M059J (cell line): ENCODE results near the gene BACH2. TPM values are rescaled to one million over a fixed set of nuclear protein-coding genes. Genes with fewer than 3 reads are reported as not detected.

Source experiments
- DNase-seq: peaks from one replicate; pipeline ENCODE4 v3.0.0-alpha.2; 2012; ENCODE audit warnings: low read depth
- total RNA-seq: library from RNA; depleted of rRNA; stranded (reverse); fragments of >200 nt; shearing (Covaris generic); gene quantifications from 2 replicates; pipeline ENCODE4 v1.2.3, GENCODE V29; 2014

Gene BACH2
- total RNA-seq, 1 experiment from 2014 or later, result 0.17 TPM

DNA sequence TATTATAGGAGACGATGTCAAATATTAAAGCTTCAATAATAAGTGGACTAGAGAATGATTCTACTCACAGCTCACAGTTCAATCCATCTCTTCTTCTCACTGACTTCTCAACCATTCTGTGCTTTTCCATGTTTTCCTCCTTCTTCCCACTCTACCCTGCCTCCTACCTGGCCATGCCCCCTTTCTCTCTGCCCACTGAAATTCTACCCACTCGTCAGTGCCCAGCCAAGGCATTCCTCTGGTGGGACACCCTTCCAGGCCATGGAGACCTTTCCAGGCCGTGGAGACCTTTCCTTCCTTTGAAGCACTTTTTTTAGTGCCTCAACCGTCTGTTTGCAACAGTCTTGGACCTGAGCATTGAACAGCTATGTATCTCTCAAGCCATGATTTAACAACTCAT is 18.5 kb downstream of the BACH2 start:
- no peak for DNase-seq

DNA sequence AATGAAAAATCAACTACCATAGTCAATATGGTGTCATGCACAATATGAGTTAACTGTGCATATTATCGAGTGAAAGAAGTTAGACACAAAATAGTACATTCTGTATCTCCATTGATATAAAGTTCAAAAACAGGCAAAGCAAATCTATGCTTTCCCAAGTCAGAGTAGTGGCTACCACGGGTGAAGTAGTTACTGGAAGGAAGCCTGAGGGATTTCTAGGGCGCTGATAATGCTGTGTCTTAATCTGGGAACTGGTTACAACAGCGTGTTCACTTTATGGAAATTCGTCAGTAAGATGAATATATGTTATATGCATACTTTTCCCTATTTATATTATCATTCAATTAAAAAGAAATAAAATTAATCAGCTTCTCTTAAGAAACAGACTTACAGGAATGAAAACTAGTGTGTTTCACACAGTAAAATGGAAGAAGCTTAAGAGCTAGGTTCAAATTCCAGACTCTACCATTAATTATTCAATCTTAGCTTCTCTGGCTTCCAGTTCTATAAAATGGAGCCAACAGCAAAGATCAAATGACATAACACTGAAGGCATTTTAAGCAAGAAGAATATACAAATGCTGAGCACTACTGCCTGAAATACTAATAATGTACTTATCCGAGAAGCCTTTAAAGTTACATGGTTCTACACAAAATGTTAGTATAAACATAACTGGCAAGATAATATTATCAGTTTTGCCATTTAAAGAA is 19.2 kb downstream of the BACH2 start:
- no peak for DNase-seq

DNA sequence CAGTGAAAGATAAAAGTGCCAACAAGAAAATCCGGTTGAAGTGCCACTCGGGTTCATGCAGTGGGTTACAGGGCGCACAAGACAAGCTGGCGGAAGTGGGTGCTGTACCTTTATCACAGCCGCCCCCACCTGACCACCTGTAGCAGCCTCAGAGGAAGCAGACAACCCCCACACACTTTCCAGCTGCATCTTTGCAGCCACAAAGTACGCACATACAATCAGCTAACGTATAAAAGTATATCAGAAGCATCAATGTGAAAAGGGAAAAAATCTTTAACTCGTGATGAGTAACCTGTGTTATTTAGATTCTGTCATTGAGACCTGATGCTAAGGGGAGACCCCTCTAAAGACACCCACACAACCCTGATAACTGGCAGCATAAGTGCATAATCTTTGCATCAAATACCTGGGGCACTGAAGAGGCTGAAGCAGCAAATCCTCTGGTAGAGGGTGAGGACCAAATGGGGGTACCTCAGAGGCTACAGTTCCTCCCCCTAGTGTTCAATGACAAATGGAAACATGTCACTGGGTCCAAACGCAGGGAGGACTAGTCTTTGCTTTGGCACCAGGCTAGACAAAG is 22.1 kb downstream of the BACH2 start:
- no peak for DNase-seq

DNA sequence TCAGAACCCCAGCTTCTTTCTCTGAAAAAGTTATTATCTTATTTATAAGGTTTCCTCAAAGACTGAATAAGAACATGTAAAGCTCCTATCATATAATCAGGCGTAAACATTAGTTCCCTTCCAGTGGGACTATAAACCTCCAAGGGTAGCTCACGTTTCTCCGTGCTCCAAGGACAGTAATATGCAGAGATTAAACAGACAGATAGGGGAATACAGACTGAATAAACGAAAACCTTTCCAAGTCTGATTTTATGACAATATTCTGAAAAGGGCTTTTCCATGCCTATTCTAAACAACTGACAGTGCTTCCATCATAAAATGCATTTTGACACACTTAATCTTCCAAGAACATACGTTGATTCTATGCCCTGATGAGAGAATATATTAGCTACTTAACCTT is 22.8 kb downstream of the BACH2 start:
- no peak for DNase-seq

DNA sequence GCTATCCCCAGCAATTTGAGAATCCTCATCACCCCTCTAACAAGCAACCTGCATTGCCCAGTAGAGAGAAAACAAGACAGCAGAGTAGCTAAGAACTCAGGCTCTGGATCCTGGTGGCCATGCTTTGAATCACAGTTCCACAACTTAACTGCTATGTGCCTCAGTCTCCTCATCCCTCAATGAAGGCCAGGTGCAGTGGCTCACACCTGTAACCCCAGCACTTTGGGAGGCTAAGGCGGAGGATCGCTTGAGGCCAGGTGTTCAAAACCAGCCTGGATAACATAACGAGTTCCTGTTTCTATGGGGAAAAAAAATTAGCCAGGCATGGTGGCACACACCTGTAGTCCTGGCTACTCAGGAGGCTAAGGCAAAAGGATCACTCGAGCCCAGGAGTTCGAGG is 23.7 kb downstream of the BACH2 start:
- no peak for DNase-seq

DNA sequence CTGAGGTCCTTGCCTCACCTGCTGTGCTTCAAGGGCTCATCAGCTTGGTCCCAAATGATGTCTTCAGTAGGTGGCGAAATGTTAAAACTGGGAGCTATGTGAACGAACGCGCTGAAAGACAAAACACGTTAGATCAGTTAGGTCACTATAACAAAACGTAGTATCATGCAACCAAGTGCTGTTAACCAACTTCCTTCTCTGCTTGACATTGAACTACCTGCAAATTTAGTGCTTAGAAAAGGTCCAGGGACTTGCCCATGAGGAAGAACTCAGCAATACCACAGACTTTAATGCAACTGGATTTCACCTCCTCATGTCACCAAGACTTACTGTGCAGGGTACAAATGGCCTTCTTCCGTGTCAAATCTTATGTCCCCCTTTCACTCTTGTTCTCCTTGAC is 24.8 kb downstream of the BACH2 start:
- no peak for DNase-seq

DNA sequence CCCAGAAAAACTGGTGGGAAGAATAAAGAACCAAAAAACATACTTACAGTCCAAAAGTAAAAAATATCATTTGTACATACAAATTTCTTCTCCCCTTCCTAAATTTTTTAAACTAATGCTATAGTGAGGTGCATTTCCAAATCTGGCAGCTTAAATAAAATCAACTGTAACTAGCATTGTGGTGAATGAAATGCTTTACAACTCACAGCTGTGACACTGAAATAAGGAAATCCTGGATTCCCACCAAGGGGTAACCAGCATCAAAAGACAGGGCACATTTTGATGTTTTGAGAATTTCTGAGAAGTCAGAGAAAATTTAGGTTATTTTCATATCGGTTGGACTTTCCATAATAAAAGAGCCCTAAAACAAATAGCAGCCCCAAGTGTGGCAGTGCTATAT is 27.3 kb downstream of the BACH2 start:
- DNase-seq, result no peak

DNA sequence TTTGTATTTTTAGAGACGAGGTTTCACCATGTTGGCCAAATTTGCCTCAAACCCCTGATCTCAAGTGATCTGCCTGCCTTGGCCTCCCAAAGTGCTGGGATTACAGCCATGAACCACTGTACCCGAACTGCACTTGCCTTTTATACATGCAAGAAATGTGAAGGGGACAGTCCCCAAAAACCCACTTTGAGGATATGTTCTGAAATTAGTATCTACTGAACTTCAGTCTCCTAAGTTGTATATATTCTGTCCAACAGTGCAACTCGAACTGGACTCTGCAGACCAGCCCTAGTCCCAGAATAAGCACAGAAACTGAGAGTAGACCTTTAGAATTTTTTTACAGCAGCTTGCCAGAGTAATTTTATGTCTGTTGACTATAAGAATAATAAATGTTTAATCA is 28.5 kb downstream of the BACH2 start:
- DNase-seq, result no peak

DNA sequence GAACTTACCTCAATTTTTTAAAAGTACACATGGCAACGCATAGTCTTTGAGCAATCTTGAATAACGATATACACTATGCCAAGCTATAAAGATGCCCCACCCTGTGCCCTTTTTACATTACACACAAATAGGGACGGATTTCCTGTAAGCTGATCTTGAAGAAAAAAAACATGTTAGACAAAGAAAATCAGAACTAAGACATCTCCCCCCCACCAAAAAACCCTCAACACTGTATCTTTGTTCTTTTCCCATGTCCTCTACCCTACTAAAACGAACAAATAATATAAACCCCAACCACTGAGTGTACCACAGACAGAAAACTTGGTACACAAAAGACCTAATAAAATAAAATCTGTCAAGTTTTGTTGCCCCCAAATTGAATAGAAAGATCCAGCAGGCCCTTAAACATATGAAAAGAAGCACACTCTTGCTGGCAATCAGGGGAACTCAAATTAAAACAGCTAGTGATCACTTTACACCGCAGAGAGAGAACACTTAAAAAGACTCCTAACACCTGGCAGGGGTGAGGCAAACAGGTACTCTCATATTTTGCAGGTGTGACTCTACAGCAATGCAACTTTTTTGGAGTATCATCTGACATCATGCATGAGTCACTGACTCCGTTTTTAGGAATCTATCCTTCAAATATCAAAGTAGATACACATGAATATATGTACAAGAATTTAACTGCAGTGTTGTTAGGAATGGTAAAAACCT is 29.6 kb downstream of the BACH2 start:
- no peak for DNase-seq

DNA sequence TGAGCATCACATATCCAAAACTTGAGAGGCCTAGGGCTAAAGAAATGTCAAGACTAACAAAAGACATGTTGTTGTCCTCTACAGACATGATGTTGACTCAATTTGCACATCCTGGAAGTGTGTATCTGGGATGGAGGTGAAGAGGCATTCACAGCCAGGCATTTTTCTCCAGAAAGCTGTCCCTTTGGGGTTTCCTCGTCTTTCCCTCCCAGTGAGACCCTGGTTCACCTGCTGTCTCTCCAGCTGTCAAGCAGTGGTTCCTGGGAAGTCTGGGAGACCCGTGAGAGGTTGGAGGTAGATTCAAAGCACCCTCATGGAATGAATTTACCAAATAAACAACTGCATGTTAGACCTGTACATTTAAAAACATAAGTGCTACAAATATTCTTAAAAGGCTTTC is 32.1 kb downstream of the BACH2 start:
- DNase-seq, result no peak

DNA sequence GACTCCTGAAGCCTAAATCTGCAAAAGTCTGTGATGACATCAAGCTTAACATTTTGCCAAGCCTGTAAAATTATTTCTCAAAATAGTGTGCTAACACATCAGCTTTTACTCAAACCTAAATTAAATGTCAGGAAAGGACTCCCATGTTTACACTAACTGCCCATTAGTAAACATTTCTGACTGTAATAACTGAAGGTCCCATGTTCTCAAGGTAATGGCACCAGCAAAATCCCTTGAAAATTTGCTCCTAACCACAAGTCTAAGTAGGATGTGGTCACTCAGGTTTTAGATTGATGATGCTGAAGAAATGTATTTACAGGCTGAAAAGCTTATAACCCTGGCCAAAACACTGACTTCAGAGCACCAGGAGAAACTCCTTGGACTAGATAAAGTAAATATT is 33.0 kb downstream of the BACH2 start:
- DNase-seq, result peak; percentile 66

DNA sequence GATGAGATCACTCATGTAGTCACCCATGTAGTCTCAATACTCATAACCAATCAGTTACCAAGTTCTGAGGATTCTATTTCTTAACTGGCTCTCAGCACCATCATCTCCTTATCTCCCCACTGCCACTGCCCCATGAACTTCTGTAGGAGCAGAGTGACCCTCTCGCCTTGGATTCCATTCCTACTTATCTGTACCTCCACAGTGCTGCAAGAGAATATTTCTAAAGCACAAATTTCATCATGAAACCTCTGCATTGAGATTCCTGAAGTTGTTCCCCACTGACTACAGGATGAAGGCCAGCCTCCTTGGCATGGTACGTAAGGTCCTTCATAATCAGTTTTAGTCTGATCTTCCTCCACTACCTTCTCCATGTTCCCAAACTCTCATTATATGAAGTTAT is 34.8 kb downstream of the BACH2 start:
- no peak for DNase-seq

DNA sequence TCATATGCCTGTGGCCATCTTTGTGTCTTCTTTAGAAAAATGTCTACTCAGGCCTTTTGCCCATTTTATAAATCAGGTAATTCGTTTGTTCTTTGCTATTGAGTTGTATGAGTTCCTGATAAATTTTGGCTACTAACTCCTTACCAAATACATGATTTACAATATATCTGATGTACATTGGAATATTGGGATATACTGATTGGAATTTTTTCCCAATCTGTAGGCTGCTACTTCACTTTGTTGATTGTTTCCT is 39.2 kb downstream of the BACH2 start:
- no peak for DNase-seq

DNA sequence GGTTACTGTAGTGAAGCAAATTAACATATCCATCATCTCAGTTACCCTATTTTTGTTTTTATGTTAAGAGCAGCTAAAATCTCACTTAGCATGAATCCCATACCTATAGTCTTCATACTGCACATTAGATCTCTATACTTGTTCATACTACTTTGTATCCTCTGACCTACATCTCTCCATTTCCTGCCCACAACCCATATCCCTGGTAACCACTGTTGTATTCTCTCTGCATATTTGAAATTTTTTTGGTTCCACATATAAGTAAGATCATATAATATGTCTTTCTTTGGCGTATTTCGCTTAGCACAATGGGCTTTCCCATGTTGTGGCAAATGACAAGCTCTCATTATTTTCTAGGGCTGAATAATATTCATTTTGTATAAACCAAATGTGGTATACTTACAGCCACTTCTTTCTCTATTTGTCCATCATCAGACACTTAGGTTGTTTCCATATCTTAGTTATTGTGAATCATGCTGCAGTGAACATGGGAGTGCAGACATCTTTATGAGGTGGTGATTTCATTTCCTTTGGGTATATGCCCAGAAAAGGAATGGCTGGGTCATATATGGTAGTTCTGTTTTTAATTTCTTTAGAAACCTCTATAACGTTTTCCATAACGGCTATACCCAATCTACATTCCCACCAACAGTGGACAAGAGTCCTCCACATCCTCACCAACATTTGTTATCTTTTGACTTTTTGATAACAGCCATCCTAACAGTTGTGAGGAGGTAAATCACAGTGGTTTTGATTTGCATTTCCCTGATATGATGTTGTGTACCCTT is 39.8 kb downstream of the BACH2 start:
- DNase-seq, result peak; percentile 38

DNA sequence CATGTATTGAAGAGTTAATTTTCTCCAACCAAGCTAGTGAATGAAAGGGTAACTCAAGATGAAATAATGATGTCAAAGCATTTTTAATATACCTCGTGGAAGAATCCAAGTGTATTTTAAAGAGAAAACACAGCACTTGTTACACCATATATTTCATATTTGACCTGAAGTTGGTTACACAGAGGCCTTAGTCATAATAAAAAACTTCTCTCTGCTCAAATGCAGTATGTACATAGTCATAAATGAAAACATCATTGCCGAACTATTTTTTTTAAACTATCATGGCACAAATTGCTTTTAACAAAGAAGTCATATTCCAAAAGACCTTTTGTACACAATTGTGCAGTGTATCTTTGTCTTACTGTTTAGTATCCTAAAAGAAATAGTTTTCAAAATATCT is 43.0 kb downstream of the BACH2 start:
- no peak for DNase-seq

DNA sequence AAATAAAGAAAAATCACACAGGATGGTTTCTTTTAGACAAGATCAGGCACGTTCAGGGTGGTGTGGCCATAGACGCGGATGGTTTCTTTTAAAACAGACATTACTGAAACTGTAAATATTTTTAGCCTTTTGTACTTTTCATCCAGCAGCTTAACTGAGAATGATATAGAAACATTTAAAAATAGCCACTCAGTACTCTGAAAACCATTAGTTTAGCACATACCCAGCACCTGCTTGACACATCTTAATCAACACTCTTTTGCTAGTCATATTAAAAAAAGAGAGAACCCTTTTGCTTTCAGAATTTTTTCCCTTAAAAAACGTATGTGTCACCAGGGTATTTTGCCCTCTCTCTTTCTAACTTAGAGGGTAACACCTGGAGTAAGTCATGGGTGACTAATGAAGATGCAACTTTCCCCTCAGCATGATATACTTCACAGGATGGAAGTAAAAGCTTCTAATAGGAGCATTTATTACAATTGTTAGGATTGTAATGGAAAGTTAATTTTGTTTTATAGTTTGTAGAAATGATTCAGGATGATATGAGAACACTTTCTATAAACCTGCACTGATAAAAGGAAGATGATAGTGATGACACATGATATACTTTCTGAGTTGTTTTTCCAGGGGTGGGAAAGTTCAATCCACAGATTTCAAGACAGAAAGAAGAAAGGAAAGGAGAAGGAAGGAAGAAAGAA is 45.2 kb downstream of the BACH2 start:
- no peak for DNase-seq

DNA sequence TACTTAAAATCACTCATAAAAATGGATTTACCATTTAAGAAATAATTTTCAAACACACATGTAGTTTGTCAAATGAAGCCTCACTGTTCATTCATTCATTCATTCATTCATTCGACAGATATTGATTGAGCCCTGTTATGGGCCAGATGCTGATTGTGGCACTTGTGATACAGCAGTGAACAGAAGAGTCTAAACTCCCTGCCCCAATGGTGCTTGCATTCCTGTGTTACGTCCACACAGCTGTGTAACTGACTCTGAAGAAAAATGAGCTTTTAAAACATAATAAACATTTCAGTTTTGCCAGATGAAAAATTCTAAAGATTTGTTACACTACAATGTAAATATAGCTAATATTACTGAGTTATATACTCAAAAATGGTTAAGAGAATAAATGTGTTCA is 46.2 kb downstream of the BACH2 start:
- no peak for DNase-seq

DNA sequence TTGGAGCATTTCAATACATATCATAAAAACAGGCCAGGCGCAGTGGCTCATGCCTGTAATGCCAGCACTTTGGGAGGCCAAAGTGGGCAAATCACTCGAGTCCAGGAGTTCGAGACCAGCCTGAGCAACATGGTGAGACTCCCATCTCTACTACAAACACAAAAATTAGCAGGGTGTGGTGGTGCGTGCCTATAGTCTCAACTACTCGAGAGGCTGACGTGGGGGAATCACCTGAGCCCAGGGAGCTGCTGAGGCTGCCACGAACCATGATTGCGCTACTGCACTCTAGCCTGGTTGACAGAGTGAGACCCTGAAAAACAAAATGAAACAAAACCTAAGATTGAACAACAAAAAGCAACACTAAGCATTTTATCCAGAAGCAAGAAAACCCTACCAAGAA is 47.2 kb downstream of the BACH2 start:
- no peak for DNase-seq

DNA sequence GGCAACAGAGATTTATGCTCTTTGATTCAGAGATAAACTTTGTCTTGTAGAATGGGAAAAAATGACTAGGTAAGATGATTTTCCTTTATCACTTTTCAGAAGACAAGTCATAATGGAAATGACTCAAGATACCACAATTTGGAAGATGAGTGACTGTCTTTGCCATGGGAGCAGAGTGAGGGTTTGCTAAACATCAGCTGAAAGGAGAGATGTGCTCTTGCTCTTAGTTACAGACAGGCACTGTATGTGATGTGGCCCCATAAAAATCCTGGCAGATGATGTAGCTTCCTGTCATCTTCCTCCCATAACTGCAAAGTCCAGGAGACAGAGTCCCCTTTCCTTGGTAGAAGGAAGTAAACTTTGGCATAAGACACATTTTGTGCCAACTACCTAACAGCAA is 47.6 kb downstream of the BACH2 start:
- peak; percentile 18 for DNase-seq

DNA sequence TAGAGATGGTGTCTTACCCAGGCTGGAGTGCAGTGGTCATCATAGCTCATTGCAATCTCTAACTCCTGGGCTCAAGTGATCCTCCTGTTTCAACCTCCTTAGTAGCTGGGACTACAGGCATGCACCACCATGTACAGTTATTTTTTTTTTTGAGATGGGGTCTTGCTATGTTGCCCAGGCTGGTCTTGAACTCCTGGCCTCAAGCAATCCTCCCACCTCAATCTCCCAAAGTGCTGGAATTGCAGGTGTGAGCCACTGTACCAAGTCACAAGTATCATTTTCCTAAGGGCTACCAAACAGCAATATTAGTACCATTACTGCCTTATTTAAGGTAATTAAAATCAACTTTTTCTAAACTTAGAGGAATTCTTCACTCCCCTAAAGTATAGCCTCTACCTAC is 49.4 kb downstream of the BACH2 start:
- no peak for DNase-seq

DNA sequence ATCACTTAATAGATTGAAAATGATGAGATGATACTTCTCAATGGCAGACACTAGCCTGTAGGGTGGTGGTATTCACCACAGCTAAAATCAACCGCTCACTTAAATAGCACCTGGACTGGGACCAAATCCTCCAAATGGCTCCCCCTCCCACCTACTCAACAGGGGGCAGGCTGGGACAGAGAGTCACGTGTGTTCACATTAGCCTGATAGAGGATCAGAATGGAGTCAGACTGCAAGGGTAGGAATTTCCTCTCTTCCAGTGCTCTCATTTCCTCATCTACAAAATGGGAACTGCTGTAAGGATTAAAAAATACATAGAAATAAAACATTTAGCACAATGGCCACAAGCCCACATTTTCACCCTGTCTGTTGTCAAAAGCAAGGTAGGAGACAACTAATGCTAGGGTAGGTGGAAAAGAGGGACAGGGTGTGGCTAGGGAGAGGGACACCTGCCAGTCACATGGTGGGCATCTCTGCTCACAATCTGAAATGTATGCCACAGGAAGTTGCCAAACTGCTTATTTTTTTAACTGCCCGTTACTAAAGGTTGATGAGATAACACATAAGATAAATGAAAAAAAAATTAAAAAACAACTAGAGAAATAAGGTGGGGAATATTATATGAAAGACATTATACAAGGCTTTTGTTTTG is 55.3 kb downstream of the BACH2 start:
- DNase-seq, result no peak
